GM19238 (cell line): ENCODE results near the gene DNASE2B.
"Not testable (repeated sequence)": the region's sequence is repeated elsewhere in the genome, so short reads cannot be mapped to it uniquely, and the experiment has no call there.

Experiments
- DNase-seq: peaks from one replicate; pipeline ENCODE4 v3.0.0; 2011; ENCODE audit warnings: low spot score; ENCODE audit not compliant: insufficient read length

The DNASE2B gene

GRCh38 chr1:84410328-84411095 is 12.2 kb downstream of the DNASE2B start:
- no peak for DNase-seq

- no peak for DNase-seq
Observed at GRCh38 chr1:84412316-84412942, 14.1 kb downstream of the DNASE2B start.

- no peak for DNase-seq
Observed at GRCh38 chr1:84415396-84415795, 17.1 kb downstream of the DNASE2B start.

- no peak for DNase-seq
Observed at GRCh38 chr1:84422909-84423308, 24.6 kb downstream of the DNASE2B start.

- no peak for DNase-seq
Observed at GRCh38 chr1:84424513-84425149, 26.3 kb downstream of the DNASE2B start.

- no peak for DNase-seq
Observed at GRCh38 chr1:84425150-84425896, 27.0 kb downstream of the DNASE2B start.

GRCh38 chr1:84426376-84426775 is 28.1 kb downstream of the DNASE2B start:
- DNase-seq: no peak

GRCh38 chr1:84427250-84428188 is 29.2 kb downstream of the DNASE2B start:
- no peak for DNase-seq

- DNase-seq: no peak
Observed at GRCh38 chr1:84428235-84428634, 30.0 kb downstream of the DNASE2B start.

- no peak for DNase-seq
Observed at GRCh38 chr1:84429231-84429630, 30.9 kb downstream of the DNASE2B start.

- DNase-seq: no peak
Observed at GRCh38 chr1:84430546-84430945, 32.3 kb downstream of the DNASE2B start.

GRCh38 chr1:84433258-84434080 is 35.2 kb downstream of the DNASE2B start:
- DNase-seq: peak; percentile 17

GRCh38 chr1:84434081-84434769 is 35.9 kb downstream of the DNASE2B start:
- DNase-seq: no peak

- no peak for DNase-seq
Observed at GRCh38 chr1:84434801-84435549, 36.7 kb downstream of the DNASE2B start.

- DNase-seq: no peak
Observed at GRCh38 chr1:84436876-84437655, 38.8 kb downstream of the DNASE2B start.

GRCh38 chr1:84442256-84442655 is 44.0 kb downstream of the DNASE2B start:
- DNase-seq: peak; percentile 6

GRCh38 chr1:84442747-84443646 is 44.7 kb downstream of the DNASE2B start:
- DNase-seq: not testable (repeated sequence)
